ENCODE results near the gene RNF41. TPM values are rescaled to one million over a fixed set of nuclear protein-coding genes. Genes with fewer than 3 reads are reported as not detected.

The RNF41 gene
- total RNA-seq, 1 experiment from 2014 or later, result 57.4 TPM

DNA sequence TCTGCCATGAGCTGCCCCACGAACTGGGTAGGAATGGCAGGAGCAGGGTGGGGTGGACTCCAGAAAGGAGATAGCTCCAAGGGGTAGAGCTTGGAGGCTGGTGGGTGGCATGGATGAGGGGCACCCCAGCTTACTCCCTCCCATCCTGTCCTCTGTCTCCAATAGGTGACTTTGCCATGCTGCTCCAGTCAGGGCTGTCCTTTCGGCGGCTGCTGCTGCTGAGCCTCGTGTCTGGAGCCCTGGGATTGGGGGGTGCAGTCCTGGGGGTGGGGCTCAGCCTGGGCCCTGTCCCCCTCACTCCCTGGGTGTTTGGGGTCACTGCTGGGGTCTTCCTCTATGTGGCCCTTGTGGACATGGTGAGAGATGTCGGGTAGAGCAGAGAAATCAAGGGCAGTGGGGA is 15.3 kb upstream of the RNF41 start:
- H3K27me3 Mint-ChIP-seq (ENCODE audit: low read depth), result peaks cover 27% of the 10 kb centered on the region
- CTCF ChIA-PET, result interaction anchor here (0.8 to 4.4 kb wide), 6 partner anchors 15 to 85 kb away, joined by 3 to 18 read pairs (median 4); partner anchors contain the start of genes ANKRD52, RNF41 and SMARCC2

DNA sequence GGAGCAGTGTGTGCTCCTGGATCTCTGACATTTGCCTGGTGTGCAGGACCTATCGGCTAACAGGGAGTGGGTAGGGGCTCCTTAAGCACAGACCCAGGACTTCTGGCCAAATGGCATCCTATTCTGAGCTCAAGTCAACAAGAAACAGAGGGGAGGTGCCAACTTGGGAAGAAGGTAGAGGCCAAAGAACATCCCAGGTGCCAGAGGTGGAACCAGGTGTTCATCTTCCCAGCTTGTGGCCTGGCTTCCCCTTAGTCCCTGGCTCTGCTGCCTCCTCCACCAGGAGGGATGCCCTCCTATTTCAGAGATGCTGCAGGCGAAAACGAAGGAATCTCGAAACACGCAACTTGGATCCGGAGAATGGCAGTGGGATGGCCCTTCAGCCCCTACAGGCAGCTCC is 14.4 kb upstream of the RNF41 start:
- CTCF ChIA-PET, result interaction anchor here (0.7 to 4.4 kb wide), 4 partner anchors 22 to 401 kb away, joined by 3 to 18 read pairs (median 6); partner anchors contain the start of gene ANKRD52
- H3K36me3 Mint-ChIP-seq, result peaks cover 9% of the 10 kb centered on the region

More for the DNA sequence above, 15.3 kb upstream of the RNF41 start:
- H3K36me3 Mint-ChIP-seq, result peaks cover 18% of the 10 kb centered on the region
- no peaks in the 10 kb centered on the region for H3K9me3 Mint-ChIP-seq
- ATAC-seq (no peak), DNase-seq (ENCODE audit: low spot score) (no peak)
- H3K4me3 Mint-ChIP-seq, result no peak overlapping the region
- POLR2A ChIA-PET, result interaction anchor here (0.6 to 2.2 kb wide), 3 partner anchors 16 to 74 kb away, joined by 3 to 7 read pairs (median 3); partner anchors contain the start of gene RNF41
- TF ChIP-seq CREM (CRISPR knock-in tag; IDR thresholded peaks at IDR 0.05) (no peak), RELA (CRISPR knock-in tag; IDR thresholded peaks at IDR 0.05; ENCODE audit: borderline replicate concordance) (no peak), ZNF219 (CRISPR knock-in tag; IDR thresholded peaks at IDR 0.05; ENCODE audit: borderline replicate concordance) (no peak), ATF1 (CRISPR knock-in tag; IDR thresholded peaks at IDR 0.05) (no peak), SOX15 (CRISPR knock-in tag; IDR thresholded peaks at IDR 0.05) (no peak), EMX1 (CRISPR knock-in tag; IDR thresholded peaks at IDR 0.05) (no peak), CREB1 (CRISPR knock-in tag; IDR thresholded peaks at IDR 0.05) (no peak), JAZF1 (CRISPR knock-in tag; IDR thresholded peaks at IDR 0.05) (no peak)
- TF ChIP-seq, protein P1, sequence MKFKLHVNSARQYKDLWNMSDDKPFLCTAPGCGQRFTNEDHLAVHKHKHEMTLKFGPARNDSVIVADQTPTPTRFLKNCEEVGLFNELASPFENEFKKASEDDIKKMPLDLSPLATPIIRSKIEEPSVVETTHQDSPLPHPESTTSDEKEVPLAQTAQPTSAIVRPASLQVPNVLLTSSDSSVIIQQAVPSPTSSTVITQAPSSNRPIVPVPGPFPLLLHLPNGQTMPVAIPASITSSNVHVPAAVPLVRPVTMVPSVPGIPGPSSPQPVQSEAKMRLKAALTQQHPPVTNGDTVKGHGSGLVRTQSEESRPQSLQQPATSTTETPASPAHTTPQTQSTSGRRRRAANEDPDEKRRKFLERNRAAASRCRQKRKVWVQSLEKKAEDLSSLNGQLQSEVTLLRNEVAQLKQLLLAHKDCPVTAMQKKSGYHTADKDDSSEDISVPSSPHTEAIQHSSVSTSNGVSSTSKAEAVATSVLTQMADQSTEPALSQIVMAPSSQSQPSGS (CRISPR knock-in tag; IDR thresholded peaks at IDR 0.05; ENCODE audit: borderline replicate concordance, low read depth), result no peak
- TF ChIP-seq, protein P2, sequence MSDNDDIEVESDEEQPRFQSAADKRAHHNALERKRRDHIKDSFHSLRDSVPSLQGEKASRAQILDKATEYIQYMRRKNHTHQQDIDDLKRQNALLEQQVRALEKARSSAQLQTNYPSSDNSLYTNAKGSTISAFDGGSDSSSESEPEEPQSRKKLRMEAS (CRISPR knock-in tag; IDR thresholded peaks at IDR 0.05), result no peak
- TF ChIP-seq, protein P3, sequence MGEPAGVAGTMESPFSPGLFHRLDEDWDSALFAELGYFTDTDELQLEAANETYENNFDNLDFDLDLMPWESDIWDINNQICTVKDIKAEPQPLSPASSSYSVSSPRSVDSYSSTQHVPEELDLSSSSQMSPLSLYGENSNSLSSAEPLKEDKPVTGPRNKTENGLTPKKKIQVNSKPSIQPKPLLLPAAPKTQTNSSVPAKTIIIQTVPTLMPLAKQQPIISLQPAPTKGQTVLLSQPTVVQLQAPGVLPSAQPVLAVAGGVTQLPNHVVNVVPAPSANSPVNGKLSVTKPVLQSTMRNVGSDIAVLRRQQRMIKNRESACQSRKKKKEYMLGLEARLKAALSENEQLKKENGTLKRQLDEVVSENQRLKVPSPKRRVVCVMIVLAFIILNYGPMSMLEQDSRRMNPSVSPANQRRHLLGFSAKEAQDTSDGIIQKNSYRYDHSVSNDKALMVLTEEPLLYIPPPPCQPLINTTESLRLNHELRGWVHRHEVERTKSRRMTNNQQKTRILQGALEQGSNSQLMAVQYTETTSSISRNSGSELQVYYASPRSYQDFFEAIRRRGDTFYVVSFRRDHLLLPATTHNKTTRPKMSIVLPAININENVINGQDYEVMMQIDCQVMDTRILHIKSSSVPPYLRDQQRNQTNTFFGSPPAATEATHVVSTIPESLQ (CRISPR knock-in tag; IDR thresholded peaks at IDR 0.05), result no peak
- TF ChIP-seq, protein P4, sequence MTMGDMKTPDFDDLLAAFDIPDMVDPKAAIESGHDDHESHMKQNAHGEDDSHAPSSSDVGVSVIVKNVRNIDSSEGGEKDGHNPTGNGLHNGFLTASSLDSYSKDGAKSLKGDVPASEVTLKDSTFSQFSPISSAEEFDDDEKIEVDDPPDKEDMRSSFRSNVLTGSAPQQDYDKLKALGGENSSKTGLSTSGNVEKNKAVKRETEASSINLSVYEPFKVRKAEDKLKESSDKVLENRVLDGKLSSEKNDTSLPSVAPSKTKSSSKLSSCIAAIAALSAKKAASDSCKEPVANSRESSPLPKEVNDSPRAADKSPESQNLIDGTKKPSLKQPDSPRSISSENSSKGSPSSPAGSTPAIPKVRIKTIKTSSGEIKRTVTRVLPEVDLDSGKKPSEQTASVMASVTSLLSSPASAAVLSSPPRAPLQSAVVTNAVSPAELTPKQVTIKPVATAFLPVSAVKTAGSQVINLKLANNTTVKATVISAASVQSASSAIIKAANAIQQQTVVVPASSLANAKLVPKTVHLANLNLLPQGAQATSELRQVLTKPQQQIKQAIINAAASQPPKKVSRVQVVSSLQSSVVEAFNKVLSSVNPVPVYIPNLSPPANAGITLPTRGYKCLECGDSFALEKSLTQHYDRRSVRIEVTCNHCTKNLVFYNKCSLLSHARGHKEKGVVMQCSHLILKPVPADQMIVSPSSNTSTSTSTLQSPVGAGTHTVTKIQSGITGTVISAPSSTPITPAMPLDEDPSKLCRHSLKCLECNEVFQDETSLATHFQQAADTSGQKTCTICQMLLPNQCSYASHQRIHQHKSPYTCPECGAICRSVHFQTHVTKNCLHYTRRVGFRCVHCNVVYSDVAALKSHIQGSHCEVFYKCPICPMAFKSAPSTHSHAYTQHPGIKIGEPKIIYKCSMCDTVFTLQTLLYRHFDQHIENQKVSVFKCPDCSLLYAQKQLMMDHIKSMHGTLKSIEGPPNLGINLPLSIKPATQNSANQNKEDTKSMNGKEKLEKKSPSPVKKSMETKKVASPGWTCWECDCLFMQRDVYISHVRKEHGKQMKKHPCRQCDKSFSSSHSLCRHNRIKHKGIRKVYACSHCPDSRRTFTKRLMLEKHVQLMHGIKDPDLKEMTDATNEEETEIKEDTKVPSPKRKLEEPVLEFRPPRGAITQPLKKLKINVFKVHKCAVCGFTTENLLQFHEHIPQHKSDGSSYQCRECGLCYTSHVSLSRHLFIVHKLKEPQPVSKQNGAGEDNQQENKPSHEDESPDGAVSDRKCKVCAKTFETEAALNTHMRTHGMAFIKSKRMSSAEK (CRISPR knock-in tag; IDR thresholded peaks at IDR 0.05; ENCODE audit: borderline replicate concordance), result no peak
- TF ChIP-seq, protein P5, sequence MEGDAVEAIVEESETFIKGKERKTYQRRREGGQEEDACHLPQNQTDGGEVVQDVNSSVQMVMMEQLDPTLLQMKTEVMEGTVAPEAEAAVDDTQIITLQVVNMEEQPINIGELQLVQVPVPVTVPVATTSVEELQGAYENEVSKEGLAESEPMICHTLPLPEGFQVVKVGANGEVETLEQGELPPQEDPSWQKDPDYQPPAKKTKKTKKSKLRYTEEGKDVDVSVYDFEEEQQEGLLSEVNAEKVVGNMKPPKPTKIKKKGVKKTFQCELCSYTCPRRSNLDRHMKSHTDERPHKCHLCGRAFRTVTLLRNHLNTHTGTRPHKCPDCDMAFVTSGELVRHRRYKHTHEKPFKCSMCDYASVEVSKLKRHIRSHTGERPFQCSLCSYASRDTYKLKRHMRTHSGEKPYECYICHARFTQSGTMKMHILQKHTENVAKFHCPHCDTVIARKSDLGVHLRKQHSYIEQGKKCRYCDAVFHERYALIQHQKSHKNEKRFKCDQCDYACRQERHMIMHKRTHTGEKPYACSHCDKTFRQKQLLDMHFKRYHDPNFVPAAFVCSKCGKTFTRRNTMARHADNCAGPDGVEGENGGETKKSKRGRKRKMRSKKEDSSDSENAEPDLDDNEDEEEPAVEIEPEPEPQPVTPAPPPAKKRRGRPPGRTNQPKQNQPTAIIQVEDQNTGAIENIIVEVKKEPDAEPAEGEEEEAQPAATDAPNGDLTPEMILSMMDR (IDR thresholded peaks at IDR 0.05), result no peak
- H3K27ac Mint-ChIP-seq, result no peak overlapping the region
- peaks cover 6% of the 10 kb centered on the region for H3K4me1 Mint-ChIP-seq

More for the DNA sequence above, 14.4 kb upstream of the RNF41 start:
- DNase-seq (ENCODE audit: low spot score) (no peak), ATAC-seq (no peak)
- H3K4me3 Mint-ChIP-seq, result no peak overlapping the region
- H3K27ac Mint-ChIP-seq, result no peak overlapping the region
- H3K27me3 Mint-ChIP-seq (ENCODE audit: low read depth), result peaks cover 30% of the 10 kb centered on the region
- no peaks in the 10 kb centered on the region for H3K9me3 Mint-ChIP-seq
- H3K4me1 Mint-ChIP-seq, result peaks cover 6% of the 10 kb centered on the region
- TF ChIP-seq NFATC4 (CRISPR knock-in tag; IDR thresholded peaks at IDR 0.05), result no peak
- no peak for TF ChIP-seq HMGA2 (CRISPR knock-in tag; IDR thresholded peaks at IDR 0.05)
- TF ChIP-seq MYBL2 (CRISPR knock-in tag; IDR thresholded peaks at IDR 0.05), result no peak
- no peak for TF ChIP-seq FOXJ3 (CRISPR knock-in tag; IDR thresholded peaks at IDR 0.05; ENCODE audit: borderline replicate concordance)
- no peak for TF ChIP-seq ZNF416 (CRISPR knock-in tag; IDR thresholded peaks at IDR 0.05)
- TF ChIP-seq, protein P6, sequence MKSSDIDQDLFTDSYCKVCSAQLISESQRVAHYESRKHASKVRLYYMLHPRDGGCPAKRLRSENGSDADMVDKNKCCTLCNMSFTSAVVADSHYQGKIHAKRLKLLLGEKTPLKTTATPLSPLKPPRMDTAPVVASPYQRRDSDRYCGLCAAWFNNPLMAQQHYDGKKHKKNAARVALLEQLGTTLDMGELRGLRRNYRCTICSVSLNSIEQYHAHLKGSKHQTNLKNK (CRISPR knock-in tag; IDR thresholded peaks at IDR 0.05), result no peak
- TF ChIP-seq, protein P7, sequence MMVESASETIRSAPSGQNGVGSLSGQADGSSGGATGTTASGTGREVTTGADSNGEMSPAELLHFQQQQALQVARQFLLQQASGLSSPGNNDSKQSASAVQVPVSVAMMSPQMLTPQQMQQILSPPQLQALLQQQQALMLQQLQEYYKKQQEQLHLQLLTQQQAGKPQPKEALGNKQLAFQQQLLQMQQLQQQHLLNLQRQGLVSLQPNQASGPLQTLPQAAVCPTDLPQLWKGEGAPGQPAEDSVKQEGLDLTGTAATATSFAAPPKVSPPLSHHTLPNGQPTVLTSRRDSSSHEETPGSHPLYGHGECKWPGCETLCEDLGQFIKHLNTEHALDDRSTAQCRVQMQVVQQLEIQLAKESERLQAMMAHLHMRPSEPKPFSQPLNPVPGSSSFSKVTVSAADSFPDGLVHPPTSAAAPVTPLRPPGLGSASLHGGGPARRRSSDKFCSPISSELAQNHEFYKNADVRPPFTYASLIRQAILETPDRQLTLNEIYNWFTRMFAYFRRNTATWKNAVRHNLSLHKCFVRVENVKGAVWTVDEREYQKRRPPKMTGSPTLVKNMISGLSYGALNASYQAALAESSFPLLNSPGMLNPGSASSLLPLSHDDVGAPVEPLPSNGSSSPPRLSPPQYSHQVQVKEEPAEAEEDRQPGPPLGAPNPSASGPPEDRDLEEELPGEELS (CRISPR knock-in tag; IDR thresholded peaks at IDR 0.05), result no peak
- no peak for TF ChIP-seq GTF2I (CRISPR knock-in tag; conservative IDR thresholded peaks at IDR 0.05)
- no peak for TF ChIP-seq CREM (CRISPR knock-in tag; IDR thresholded peaks at IDR 0.05)
- POLR2A ChIA-PET, result interaction anchor here (0.6 to 2.2 kb wide), 2 partner anchors 15 to 42 kb away, joined by 3 to 7 read pairs; partner anchors contain the start of gene RNF41

Measured in WTC11 (cell line).